Trophoblast cell (in vitro differentiated cells and primary cell): ENCODE data around the gene SKAP1.

ENCODE experiments used
- DNase-seq, 2 donors: peaks; one replicate each; pipeline ENCODE4 v3.0.0-alpha.2; 2016
- H2AFZ ChIP-seq: 2 replicates; pipeline ENCODE4 v1.6.1; 2013; ENCODE audit warnings: low read length, moderate library complexity, mild to moderate bottlenecking; ENCODE audit not compliant: insufficient read depth, poor library complexity
- H2AK5ac ChIP-seq: 2 replicates; pipeline ENCODE4 v1.6.1; 2013; ENCODE audit warnings: mild to moderate bottlenecking, low read length
- H2BK120ac ChIP-seq: 2 replicates; pipeline ENCODE4 v1.6.1; 2013; ENCODE audit warnings: low read length, mild to moderate bottlenecking, moderate library complexity; ENCODE audit not compliant: insufficient read depth, poor library complexity
- H2BK12ac ChIP-seq: 2 replicates; pipeline ENCODE4 v1.6.1; 2013; ENCODE audit warnings: mild to moderate bottlenecking, low read length, moderate library complexity
- H2BK5ac ChIP-seq: 2 replicates; pipeline ENCODE4 v1.6.1; 2013; ENCODE audit warnings: low read length, low read depth, moderate library complexity, mild to moderate bottlenecking; ENCODE audit not compliant: poor library complexity
- H3K14ac ChIP-seq: 2 replicates; pipeline ENCODE4 v1.6.1; 2013; ENCODE audit warnings: mild to moderate bottlenecking, low read length
- H3K18ac ChIP-seq: 2 replicates; pipeline ENCODE4 v1.6.1; 2013; ENCODE audit warnings: mild to moderate bottlenecking, low read length
- H3K23ac ChIP-seq: 2 replicates; pipeline ENCODE4 v1.6.1; 2013; ENCODE audit warnings: low read length
- H3K27ac ChIP-seq: 2 replicates; pipeline ENCODE4 v1.5.1; 2013; ENCODE audit warnings: low read depth, mild to moderate bottlenecking, inconsistent platforms, low read length, moderate library complexity
- H3K27me3 ChIP-seq: 2 replicates; pipeline ENCODE4 v1.6.1; 2013; ENCODE audit warnings: inconsistent platforms, mild to moderate bottlenecking, low read length, moderate library complexity; ENCODE audit not compliant: insufficient read depth
- H3K36me3 ChIP-seq, 2 experiments: 1 replicate in 1 of 2; 2 replicates in 1 of 2; pipeline ENCODE4 v1.6.1; 2013; ENCODE audit warnings: low read length in 2 of 2, mild to moderate bottlenecking in 2 of 2, moderate library complexity in 1 of 2; ENCODE audit not compliant: insufficient read depth in 2 of 2, control insufficient read depth in 1 of 2
- H3K4ac ChIP-seq: 2 replicates; pipeline ENCODE4 v1.6.1; 2013; ENCODE audit warnings: low read depth, mild to moderate bottlenecking, low read length, moderate library complexity
- H3K4me1 ChIP-seq, 2 experiments: 1 replicate in 1 of 2; 2 replicates in 1 of 2; pipeline ENCODE4 v1.6.1; 2013; ENCODE audit warnings: low read length in 2 of 2, mild to moderate bottlenecking in 2 of 2, moderate library complexity in 1 of 2; ENCODE audit not compliant: insufficient read depth in 2 of 2, control insufficient read depth in 1 of 2
- H3K4me2 ChIP-seq: 2 replicates; pipeline ENCODE4 v1.6.1; 2013; ENCODE audit warnings: inconsistent platforms, mild to moderate bottlenecking, low read length, moderate library complexity
- H3K4me3 ChIP-seq: 2 replicates; pipeline ENCODE4 v1.5.1; 2013; ENCODE audit warnings: mild to moderate bottlenecking, low read depth, low read length, inconsistent platforms
- H3K79me1 ChIP-seq: one replicate; pipeline ENCODE4 v1.6.1; 2013; ENCODE audit warnings: low read length
- H3K79me2 ChIP-seq: 2 replicates; pipeline ENCODE4 v1.6.1; 2013; ENCODE audit warnings: low read length, mild to moderate bottlenecking; ENCODE audit not compliant: control insufficient read depth, insufficient read depth, poor library complexity
- H3K9ac ChIP-seq: 2 replicates; pipeline ENCODE4 v1.6.1; 2013; ENCODE audit warnings: mild to moderate bottlenecking, low read length
- H3K9me3 ChIP-seq: 2 replicates; pipeline ENCODE4 v1.6.1; 2013; ENCODE audit warnings: low read depth, mild to moderate bottlenecking, control low read depth, inconsistent platforms, low read length; ENCODE audit not compliant: insufficient read depth
- H4K12ac ChIP-seq: 2 replicates; pipeline ENCODE4 v1.6.1; 2013; ENCODE audit warnings: low read depth, mild to moderate bottlenecking, low read length, moderate library complexity
- H4K8ac ChIP-seq: 2 replicates; pipeline ENCODE4 v1.6.1; 2013; ENCODE audit warnings: low read depth, mild to moderate bottlenecking, low read length, moderate library complexity
- H4K91ac ChIP-seq: one replicate; pipeline ENCODE4 v1.6.1; 2013; ENCODE audit warnings: low read depth, mild to moderate bottlenecking, low read length, moderate library complexity
- WGBS: extraction: QIAGEN DNeasy Blood & Tissue Kit; methylation state at CpG from one replicate; pipeline ENCODE4 v1.1.7; 2013; ENCODE audit warnings: missing lambda C conversion rate; ENCODE audit not compliant: insufficient read length, insufficient coverage; ENCODE audit errors: extremely low coverage; 5-methylcytosine and 5-hydroxymethylcytosine counted together

Gene SKAP1

GRCh38 chr17:48326310-48326709 is 103.7 kb downstream of the SKAP1 start:
- no peak overlapping the region for H3K4ac ChIP-seq
- no peak for DNase-seq
- no CpG with 5 or more reads among the region's 2 CpGs for WGBS

GRCh38 chr17:48322060-48322459 is 108.0 kb downstream of the SKAP1 start:
- no peak overlapping the region for H2AFZ ChIP-seq
- no peak for DNase-seq
- no peaks in the 10 kb centered on the region for H3K9me3 ChIP-seq

More at GRCh38 chr17:48326310-48326709, 103.7 kb downstream of the SKAP1 start:
- Histone ChIP-seq H2AK5ac (no peak overlapping the region), H3K27ac (no peak overlapping the region), H3K79me2 (no peaks in the 10 kb centered on the region), H3K27me3 (no peaks in the 10 kb centered on the region), H3K4me3 (no peak overlapping the region), H3K4me1 (no peaks in the 10 kb centered on the region), H3K18ac (no peak overlapping the region), H4K91ac (no peak overlapping the region), H3K36me3 (no peaks in the 10 kb centered on the region), H2BK120ac (no peak overlapping the region), H3K9me3 (no peaks in the 10 kb centered on the region), H3K79me1 (no peaks in the 10 kb centered on the region), H2BK5ac (no peak overlapping the region), H3K4me2 (no peak overlapping the region), H2AFZ (no peak overlapping the region), H3K14ac (no peak overlapping the region), H2BK12ac (no peak overlapping the region), H4K12ac (no peak overlapping the region), H4K8ac (no peak overlapping the region), H3K9ac (no peak overlapping the region), H3K23ac (no peak overlapping the region)

GRCh38 chr17:48317732-48318131 is 112.3 kb downstream of the SKAP1 start:
- Histone ChIP-seq H4K12ac (no peak overlapping the region), H2BK120ac (no peak overlapping the region), H3K18ac (no peak overlapping the region), H3K36me3 (no peaks in the 10 kb centered on the region), H3K4me1 (no peaks in the 10 kb centered on the region), H3K4me3 (no peak overlapping the region), H2BK12ac (no peak overlapping the region), H3K79me2 (no peaks in the 10 kb centered on the region), H3K79me1 (no peaks in the 10 kb centered on the region), H2AFZ (no peak overlapping the region), H2AK5ac (no peak overlapping the region), H4K8ac (no peak overlapping the region), H3K9ac (no peak overlapping the region), H3K14ac (no peak overlapping the region), H3K4me2 (no peak overlapping the region), H3K27ac (no peak overlapping the region), H4K91ac (no peak overlapping the region), H3K4ac (no peak overlapping the region), H3K23ac (no peak overlapping the region), H3K27me3 (no peaks in the 10 kb centered on the region), H3K9me3 (no peaks in the 10 kb centered on the region), H2BK5ac (no peak overlapping the region)
- no peak for DNase-seq
- no CpG with 5 or more reads among the region's 1 CpG for WGBS

More at GRCh38 chr17:48322060-48322459, 108.0 kb downstream of the SKAP1 start:
- Histone ChIP-seq H3K4me1 (no peaks in the 10 kb centered on the region), H3K79me1 (no peaks in the 10 kb centered on the region), H3K9ac (no peak overlapping the region), H2BK120ac (no peak overlapping the region), H3K36me3 (no peaks in the 10 kb centered on the region), H3K23ac (no peak overlapping the region), H3K4me2 (no peak overlapping the region), H3K27ac (no peak overlapping the region), H4K12ac (no peak overlapping the region), H3K27me3 (no peaks in the 10 kb centered on the region), H3K4ac (no peak overlapping the region), H4K8ac (no peak overlapping the region), H3K79me2 (no peaks in the 10 kb centered on the region), H2BK12ac (no peak overlapping the region), H4K91ac (no peak overlapping the region), H3K4me3 (no peak overlapping the region), H2BK5ac (no peak overlapping the region), H3K18ac (no peak overlapping the region), H3K14ac (no peak overlapping the region), H2AK5ac (no peak overlapping the region)

- Histone ChIP-seq H3K79me1 (no peaks in the 10 kb centered on the region), H3K4me3 (no peak overlapping the region), H2AFZ (no peak overlapping the region), H3K27me3 (no peaks in the 10 kb centered on the region), H4K12ac (no peak overlapping the region), H3K4me2 (no peak overlapping the region), H4K91ac (no peak overlapping the region), H2BK5ac (no peak overlapping the region), H3K79me2 (no peaks in the 10 kb centered on the region), H3K23ac (no peak overlapping the region), H3K36me3 (no peaks in the 10 kb centered on the region), H3K9me3 (no peaks in the 10 kb centered on the region), H3K14ac (no peak overlapping the region), H3K4me1 (no peaks in the 10 kb centered on the region), H3K27ac (no peak overlapping the region), H2BK12ac (no peak overlapping the region), H4K8ac (no peak overlapping the region), H3K9ac (no peak overlapping the region), H2AK5ac (no peak overlapping the region), H3K18ac (no peak overlapping the region), H2BK120ac (no peak overlapping the region), H3K4ac (no peak overlapping the region)
- DNase-seq: no peak
- no CpG with 5 or more reads among the region's 2 CpGs for WGBS
These were observed 115.3 kb downstream of the SKAP1 start for GRCh38 chr17:48314716-48315115.
